Endometrial microvascular endothelial cells (primary cell): ENCODE data around the gene RBM47. TPM values are rescaled to one million over a fixed set of nuclear protein-coding genes. Genes with fewer than 3 reads are reported as not detected.

ENCODE experiments used
- in situ Hi-C: cut with HindIII; loops from 2 replicates; pipeline ENCODE4 v1.10.0; 2017; ENCODE audit warnings: low sequenced_read_pairs, low pct_unique_long_range_greater_than_20kb; ENCODE audit errors: inconsistent ontology term
- total RNA-seq: library from RNA; depleted of rRNA; stranded (reverse); fragments of >200 nt; gene quantifications from one replicate; pipeline ENCODE4 v1.2.3, GENCODE V29; 2015; ENCODE audit errors: inconsistent ontology term

The RBM47 gene
- total RNA-seq, 1 donor from 2014 or later = 1.0 TPM

GRCh38 chr4:40373636-40374035, 256.0 kb downstream of the RBM47 start:
- in situ Hi-C loops = no loop called here

Other genes starting within 250 kb of the RBM47 start
- gene NSUN7, start 120.1 kb upstream of the RBM47 start, total RNA-seq = 0.37 TPM